Tibial nerve (tissue), 4 donors: ENCODE measurements around the gene ZER1. TPM values are rescaled to one million over a fixed set of nuclear protein-coding genes. Genes with fewer than 3 reads are reported as not detected.

Source experiments
- DNase-seq, 2 donors: peaks; one replicate each; pipeline ENCODE4 v3.0.0-alpha.2; 2019; ENCODE audit warnings: low spot score in 2 of 2
- H3K27ac ChIP-seq, 4 donors: fragments of 200-600 bp; sonication (generic) in 3 of 4; one replicate each; pipeline ENCODE4 v1.5.1; 2017 to 2019; ENCODE audit warnings: mild to moderate bottlenecking in 1 of 4
- H3K27me3 ChIP-seq, 2 donors: fragments of 200-600 bp; sonication (generic) in 1 of 2; one replicate each; pipeline versions ENCODE4 v1.5.1 to v1.6.0; 2017 to 2019
- H3K36me3 ChIP-seq, 3 donors: fragments of 200-600 bp; sonication (generic); one replicate each; pipeline ENCODE4 v1.5.1; 2018 to 2019
- H3K4me1 ChIP-seq, 4 donors: fragments of 200-600 bp; sonication (generic) in 3 of 4; one replicate each; pipeline ENCODE4 v1.5.1; 2017 to 2019
- H3K4me3 ChIP-seq, 4 donors: fragments of 200-600 bp; sonication (generic) in 3 of 4; one replicate each; pipeline ENCODE4 v1.5.1; 2017 to 2019; ENCODE audit warnings: mild to moderate bottlenecking in 1 of 4, moderate library complexity in 1 of 4
- H3K9me3 ChIP-seq, 4 donors: fragments of 200-600 bp; sonication (generic) in 3 of 4; one replicate each; pipeline ENCODE4 v1.5.1; 2017 to 2019
- EP300 ChIP-seq, 2 donors: sonication (generic); formaldehyde crosslinking; IDR thresholded peaks; one replicate each; pipeline ENCODE4 v1.6.1; 2017; ENCODE audit warnings: antibody characterized with exemption in 2 of 2, mild to moderate bottlenecking in 1 of 2
- POLR2A ChIP-seq, 2 donors: fragments of 450-650 bp; IDR thresholded peaks; one replicate each; pipeline ENCODE4 v1.6.1; 2017; ENCODE audit warnings: antibody characterized with exemption in 2 of 2, mild to moderate bottlenecking in 2 of 2, moderate library complexity in 2 of 2
- WGBS, 2 donors: methylation state at CpG; one replicate each; pipeline ENCODE4 v1.1.5; 2018; 5-methylcytosine and 5-hydroxymethylcytosine counted together
- small RNA-seq: library from RNA; depleted of rRNA; stranded (forward); fragments of <200 nt; gene quantifications from one replicate; pipeline ENCODE3, GENCODE V24; 2016
- total RNA-seq, 4 donors: library from RNA; depleted of rRNA; stranded (reverse); fragments of >200 nt; gene quantifications; one replicate each; pipeline ENCODE4 v1.1.0, GENCODE V29; 2016
- TF ChIP-seq, protein P1 (sequence below), 5 experiments: fragments of 200-600 bp in 3 of 5; fragments of 450-650 bp in 2 of 5; sonication (generic) in 3 of 5; IDR thresholded peaks; one replicate each; pipeline ENCODE4 v1.5.1; 2016 to 2019; ENCODE audit warnings: antibody characterized with exemption in 5 of 5, mild to moderate bottlenecking in 3 of 5, moderate library complexity in 2 of 5

ZER1 gene
- total RNA-seq, 4 donors from 2014 or later = 45.8 to 68.6 (median 61.3) TPM

DNA sequence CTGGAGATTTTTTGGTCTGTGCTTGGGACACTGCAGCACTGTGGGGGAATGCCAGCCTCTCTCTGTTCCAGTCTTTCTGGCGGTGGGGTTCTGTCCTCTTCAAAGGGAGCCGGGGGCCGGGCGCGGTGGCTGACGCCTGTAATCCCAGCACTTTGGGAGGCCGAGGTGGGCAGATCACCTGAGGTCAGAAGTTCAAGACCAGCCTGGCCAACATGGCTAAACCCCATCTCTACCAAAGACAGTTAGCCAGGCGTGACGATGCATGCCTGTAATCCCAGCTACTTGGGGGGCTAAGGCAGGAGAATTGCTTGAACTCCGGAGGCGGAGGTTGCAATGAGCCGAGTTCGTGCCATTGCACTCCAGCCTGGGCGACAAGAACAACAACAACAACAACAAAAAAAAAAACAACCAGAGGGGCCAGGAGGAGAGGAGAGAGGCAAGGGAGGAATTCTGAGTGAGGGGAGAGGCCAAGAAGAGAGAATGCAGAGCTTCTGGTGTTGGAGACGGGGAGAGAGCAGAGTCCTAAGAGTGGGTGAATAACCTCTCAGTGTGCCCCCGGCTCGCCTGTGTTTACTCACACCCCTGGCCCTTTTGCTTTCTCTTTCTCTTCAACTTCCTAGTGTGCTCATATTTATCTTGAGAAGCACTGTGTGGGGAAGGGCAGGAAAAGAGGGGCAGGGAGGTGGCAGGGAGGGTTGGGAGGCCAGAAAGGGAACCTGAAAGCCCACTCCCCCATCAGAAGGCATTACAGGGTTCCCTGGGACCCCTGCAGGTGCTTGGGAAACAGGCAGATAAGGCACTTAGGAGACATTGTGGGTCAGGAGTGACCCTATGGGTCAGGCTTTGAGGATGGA lies 85.9 kb downstream of the ZER1 start:
- DNase-seq = no peak
- Histone ChIP-seq H3K27me3 (no peaks in the 10 kb centered on the region), H3K27ac (peak overlapping the region in 3 of 4 donors; percentile 68 to 88 (median 73)), H3K9me3 (no peaks in the 10 kb centered on the region), H3K4me1 (peaks cover 0 to 49% (median 20%) of the 10 kb centered on the region in 4 donors), H3K4me3 (peak overlapping the region in 2 of 4 donors; percentile 5 to 23), H3K36me3 (no peaks in the 10 kb centered on the region)
- TF ChIP-seq POLR2A (IDR thresholded peaks at IDR 0.05) = no peak
- no peak for TF ChIP-seq EP300 (IDR thresholded peaks at IDR 0.05)
- TF ChIP-seq, protein P1, sequence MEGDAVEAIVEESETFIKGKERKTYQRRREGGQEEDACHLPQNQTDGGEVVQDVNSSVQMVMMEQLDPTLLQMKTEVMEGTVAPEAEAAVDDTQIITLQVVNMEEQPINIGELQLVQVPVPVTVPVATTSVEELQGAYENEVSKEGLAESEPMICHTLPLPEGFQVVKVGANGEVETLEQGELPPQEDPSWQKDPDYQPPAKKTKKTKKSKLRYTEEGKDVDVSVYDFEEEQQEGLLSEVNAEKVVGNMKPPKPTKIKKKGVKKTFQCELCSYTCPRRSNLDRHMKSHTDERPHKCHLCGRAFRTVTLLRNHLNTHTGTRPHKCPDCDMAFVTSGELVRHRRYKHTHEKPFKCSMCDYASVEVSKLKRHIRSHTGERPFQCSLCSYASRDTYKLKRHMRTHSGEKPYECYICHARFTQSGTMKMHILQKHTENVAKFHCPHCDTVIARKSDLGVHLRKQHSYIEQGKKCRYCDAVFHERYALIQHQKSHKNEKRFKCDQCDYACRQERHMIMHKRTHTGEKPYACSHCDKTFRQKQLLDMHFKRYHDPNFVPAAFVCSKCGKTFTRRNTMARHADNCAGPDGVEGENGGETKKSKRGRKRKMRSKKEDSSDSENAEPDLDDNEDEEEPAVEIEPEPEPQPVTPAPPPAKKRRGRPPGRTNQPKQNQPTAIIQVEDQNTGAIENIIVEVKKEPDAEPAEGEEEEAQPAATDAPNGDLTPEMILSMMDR (IDR thresholded peaks at IDR 0.05) = no peak
- WGBS, 2 donors = 68 to 70% methylated on average over 17 of the region's 17 CpGs

DNA sequence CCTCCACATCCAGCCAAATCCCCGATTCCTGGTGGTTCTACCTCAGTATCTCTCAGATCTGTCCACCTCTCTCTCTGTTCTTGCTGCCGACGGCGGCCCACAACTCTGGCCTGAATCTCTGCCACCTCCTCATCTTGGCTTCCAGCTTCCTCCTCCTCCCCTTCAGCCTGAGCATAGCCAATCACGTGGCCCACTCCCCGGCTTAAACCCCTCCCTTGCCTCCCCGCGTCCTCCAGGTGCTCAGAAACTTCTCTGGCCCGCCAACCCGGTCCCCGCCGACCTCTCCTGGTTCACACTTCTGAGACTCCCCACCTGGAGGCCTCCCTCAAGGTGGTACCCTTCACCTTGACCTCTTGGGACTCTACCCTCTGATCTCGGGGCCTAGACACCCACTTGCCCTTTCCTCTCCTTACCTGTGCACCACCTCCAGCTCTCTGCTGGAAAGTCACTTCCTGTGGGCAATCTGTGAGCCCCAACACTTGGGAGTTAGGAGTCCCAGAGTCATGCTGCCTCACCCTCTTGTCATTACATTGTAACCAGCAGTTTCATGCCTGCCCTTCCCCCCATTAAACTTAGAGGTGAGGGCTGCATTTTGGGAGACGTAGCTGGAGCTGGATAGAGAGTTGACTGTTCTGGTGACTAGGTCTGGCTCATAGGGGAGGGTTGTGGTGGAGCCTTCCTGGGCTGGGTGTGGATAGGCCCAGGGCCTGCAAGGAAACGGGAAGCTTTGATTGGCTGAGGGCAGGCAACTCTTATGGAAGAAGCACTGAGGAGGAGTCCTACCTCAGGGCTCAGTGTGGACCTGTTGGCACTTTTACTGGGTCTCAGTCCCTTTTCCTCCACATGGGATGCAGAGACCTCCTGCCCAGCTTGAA lies 87.2 kb downstream of the ZER1 start:
- peak in 1 of 2 donors; percentile 55 for TF ChIP-seq POLR2A (IDR thresholded peaks at IDR 0.05)
- TF ChIP-seq, protein P1 (IDR thresholded peaks at IDR 0.05) = no peak
- TF ChIP-seq EP300 (IDR thresholded peaks at IDR 0.05) = peak in 1 of 2 donors; percentile 62
- Histone ChIP-seq H3K4me1 (peaks cover 0 to 42% (median 15%) of the 10 kb centered on the region in 4 donors), H3K27ac (peak overlapping the region; percentile 49 to 88 (median 84)), H3K9me3 (no peaks in the 10 kb centered on the region), H3K4me3 (peak overlapping the region; percentile 24 to 68 (median 45)), H3K36me3 (no peaks in the 10 kb centered on the region), H3K27me3 (no peaks in the 10 kb centered on the region)
- peak; percentile 52 to 67 for DNase-seq
- 15% methylated on average over 15 of the region's 15 CpGs for WGBS, 2 donors

DNA sequence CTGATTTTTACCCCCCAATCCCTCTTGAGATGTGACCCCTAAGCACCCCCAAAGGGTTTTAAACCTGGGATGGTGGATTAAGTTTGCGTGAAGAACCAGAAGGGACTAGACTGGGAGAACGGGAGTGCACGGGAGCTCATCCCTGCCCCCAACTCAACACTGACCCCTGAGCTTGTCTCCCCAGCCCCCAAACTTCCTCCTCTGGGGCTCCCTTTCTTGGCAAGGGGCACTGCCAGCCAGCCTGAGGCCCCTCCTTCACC lies 87.7 kb downstream of the ZER1 start:
- no peaks in the 10 kb centered on the region for H3K9me3 ChIP-seq
- peak overlapping the region; percentile 49 to 88 (median 84) for H3K27ac ChIP-seq
- H3K36me3 ChIP-seq = no peaks in the 10 kb centered on the region
- no peak for DNase-seq
- no peak for TF ChIP-seq POLR2A (IDR thresholded peaks at IDR 0.05)
- no peak for TF ChIP-seq EP300 (IDR thresholded peaks at IDR 0.05)
- 0 to 2% methylated on average over 3 of the region's 3 CpGs for WGBS, 2 donors
- peaks cover 0 to 42% (median 15%) of the 10 kb centered on the region in 4 donors for H3K4me1 ChIP-seq
- H3K27me3 ChIP-seq = no peaks in the 10 kb centered on the region
- peak overlapping the region; percentile 24 to 68 (median 45) for H3K4me3 ChIP-seq

DNA sequence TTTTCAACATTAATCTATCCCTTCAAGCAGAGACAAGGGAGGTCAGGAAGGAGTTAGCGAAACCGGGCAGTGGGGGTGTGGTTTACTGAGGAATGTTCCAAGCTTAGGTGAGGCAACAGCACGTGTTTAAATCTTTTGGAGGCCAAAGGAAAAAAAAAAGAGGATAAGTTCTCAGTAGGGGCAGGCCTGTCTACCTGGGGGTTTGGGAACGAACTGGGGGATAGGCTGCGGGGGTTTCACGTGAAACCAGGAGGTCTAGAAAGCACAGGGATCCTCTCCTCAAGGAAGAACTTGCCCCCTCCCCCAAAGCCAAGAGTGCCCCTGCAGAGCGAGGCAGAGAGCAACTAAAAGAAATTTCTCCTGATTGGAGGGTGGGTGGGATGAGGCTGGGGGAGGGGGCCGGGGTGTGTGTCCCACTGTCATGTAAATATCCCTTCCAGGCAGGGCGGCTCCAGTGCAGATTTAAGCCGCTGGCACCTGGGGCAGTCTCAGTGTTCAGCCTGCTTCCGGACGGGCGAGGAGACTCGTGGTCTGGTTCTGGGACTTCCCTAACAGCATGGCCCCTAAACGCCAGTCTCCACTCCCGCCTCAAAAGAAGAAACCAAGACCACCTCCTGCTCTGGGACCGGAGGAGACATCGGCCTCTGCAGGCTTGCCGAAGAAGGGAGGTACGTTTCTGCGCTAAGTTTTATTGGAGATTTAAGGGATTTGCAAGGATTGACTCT lies 88.2 kb downstream of the ZER1 start:
- H3K27me3 ChIP-seq = no peaks in the 10 kb centered on the region
- no peaks in the 10 kb centered on the region for H3K9me3 ChIP-seq
- DNase-seq = peak in 1 of 2 donors; percentile 32
- WGBS, 2 donors = 11 to 12% methylated on average over 21 of the region's 21 CpGs
- peak overlapping the region; percentile 24 to 68 (median 45) for H3K4me3 ChIP-seq
- peak overlapping the region; percentile 49 to 88 (median 84) for H3K27ac ChIP-seq
- H3K4me1 ChIP-seq = peaks cover 0 to 42% (median 15%) of the 10 kb centered on the region in 4 donors
- no peaks in the 10 kb centered on the region for H3K36me3 ChIP-seq
- TF ChIP-seq EP300 (IDR thresholded peaks at IDR 0.05) = peak in 1 of 2 donors; percentile 18
- TF ChIP-seq, protein P1 (IDR thresholded peaks at IDR 0.05) = no peak

Small RNA genes lying within 50 kb of the gene (small RNA-seq; reads per million reads assigned to genes)
- gene RF00017 = not detected
- gene RN7SL560P = not detected

Other genes with a start within 250 kb of the ZER1 start
- 100 to 1,000 TPM; 491 to 540 (median 508) TPM for gene SPTAN1, start 219.3 kb downstream of the ZER1 start, total RNA-seq
- gene DYNC2I2, start 115.1 kb downstream of the ZER1 start, total RNA-seq = 100 to 1,000 TPM in 3 of 4 donors, 10 to 100 TPM in 1; 53.8 to 117 (median 111) TPM
- gene SET, start 82.7 kb downstream of the ZER1 start, total RNA-seq = 100 to 1,000 TPM; 143 to 156 (median 145) TPM
- gene PKN3, start 69.4 kb downstream of the ZER1 start, total RNA-seq = 10 to 100 TPM in 2 of 4 donors, 1 to 10 TPM in 2; 6.6 to 17.1 (median 8.9) TPM
- gene ZDHHC12, start 47.8 kb downstream of the ZER1 start, total RNA-seq = 10 to 100 TPM; 13.2 to 34.1 (median 25.3) TPM
- gene TBC1D13, start 15.3 kb upstream of the ZER1 start, total RNA-seq = 10 to 100 TPM; 15.1 to 23.7 (median 17.9) TPM
- 10 to 100 TPM; 22.8 to 53.1 (median 48.8) TPM for gene ENDOG, start 46.6 kb upstream of the ZER1 start, total RNA-seq
- gene SPOUT1, start 57.9 kb upstream of the ZER1 start, total RNA-seq = 10 to 100 TPM; 26.4 to 71.7 (median 39.0) TPM
- 1 to 10 TPM; 7.4 to 9.0 (median 8.6) TPM for gene KYAT1, start 110.0 kb upstream of the ZER1 start, total RNA-seq
- 10 to 100 TPM; 65.1 to 94.7 (median 81.1) TPM for gene LRRC8A, start 110.2 kb upstream of the ZER1 start, total RNA-seq
- 10 to 100 TPM; 37.8 to 55.3 (median 45.8) TPM for gene PHYHD1, start 149.1 kb upstream of the ZER1 start, total RNA-seq
- gene DOLK, start 175.7 kb upstream of the ZER1 start, total RNA-seq = 10 to 100 TPM in 3 of 4 donors, 1 to 10 TPM in 1; 9.4 to 13.1 (median 12.3) TPM
- gene NUP188, start 175.8 kb upstream of the ZER1 start, total RNA-seq = 10 to 100 TPM; 22.9 to 76.5 (median 43.5) TPM